ENCODE measurements around the gene SMCO4.

DNA sequence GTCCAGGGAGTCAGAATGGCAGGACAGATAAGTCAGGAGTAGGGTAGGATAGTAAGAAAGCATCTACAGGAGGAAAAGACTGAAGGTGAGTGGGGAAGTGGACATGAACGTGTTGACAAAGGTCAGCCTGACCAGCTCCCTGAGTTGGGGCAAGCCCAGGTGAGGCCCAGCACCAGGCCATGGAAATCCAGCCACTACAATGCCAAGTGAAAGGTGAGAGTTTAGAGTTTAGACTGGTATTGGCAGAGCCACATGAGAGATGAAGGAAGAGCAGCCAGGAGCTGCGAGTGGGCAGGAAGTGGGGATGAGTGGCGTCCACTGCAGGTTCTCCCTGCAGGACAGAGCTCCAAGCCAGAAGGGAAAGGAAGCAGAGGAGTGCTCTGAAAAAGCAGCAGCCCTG, 16.5 kb upstream of the SMCO4 start:
- no peak for TF ChIP-seq POLR2A (IDR thresholded peaks at IDR 0.05; ENCODE audit: low read length)
- no peak for TF ChIP-seq GATA1 (IDR thresholded peaks at IDR 0.05; ENCODE audit: low read depth, low read length)

Data from erythroblast (primary cell).